ENCODE data around the gene A1CF. TPM values are rescaled to one million over a fixed set of nuclear protein-coding genes. Genes with fewer than 3 reads are reported as not detected.
"Not testable (repeated sequence)": the region's sequence is repeated elsewhere in the genome, so short reads cannot be mapped to it uniquely, and the experiment has no call there.

The A1CF gene
- total and polyA plus RNA-seq, 2 of the 8 experiments (the other 6 are each of a cell fraction or from before 2014, with no cell fraction given) = not detected

- not testable (repeated sequence) for H3K9ac ChIP-seq (replicated peaks in 1 of 4; ENCODE audit: extremely low read depth in 1 of 4, low read depth in 3 of 4, low read length in 3 of 4); H3K23me2 ChIP-seq (ENCODE audit: low read depth, low read length); H3K79me1 ChIP-seq (ENCODE audit: low read depth, low read length); H2AK5ac ChIP-seq (ENCODE audit: low read depth, low read length); FAIRE-seq; H3K4me1 ChIP-seq (replicated peaks in 1 of 4; ENCODE audit: control insufficient read depth in 3 of 4, insufficient read depth in 4 of 4, low read length in 3 of 4); H2BK5ac ChIP-seq (ENCODE audit: low read depth, low read length); H4K8ac ChIP-seq (ENCODE audit: extremely low read depth, insufficient read depth, low read length); H4K91ac ChIP-seq (replicated peaks; ENCODE audit: insufficient read length, low read length); H3K79me2 ChIP-seq (ENCODE audit: control insufficient read depth in 1 of 2, insufficient read depth in 2 of 2, low read length in 2 of 2); H3K14ac ChIP-seq (ENCODE audit: insufficient read length); H3K36me3 ChIP-seq (ENCODE audit: control insufficient read depth in 2 of 4, insufficient read depth in 4 of 4, low read length in 3 of 4); H4K20me1 ChIP-seq (replicated peaks in 1 of 2; ENCODE audit: control insufficient read depth in 1 of 2, insufficient read depth in 2 of 2, low read length in 2 of 2); H3K4me3 ChIP-seq (ENCODE audit: extremely low read depth in 1 of 4, insufficient read depth in 2 of 4, low read depth in 3 of 4, low read length in 4 of 4); H2BK20ac ChIP-seq (ENCODE audit: low read length); H4K5ac ChIP-seq (ENCODE audit: insufficient read length, low read depth, low read length); H2BK15ac ChIP-seq (ENCODE audit: low read length); H3K4ac ChIP-seq (replicated peaks; ENCODE audit: insufficient read length, low read depth, low read length); H3K23ac ChIP-seq (ENCODE audit: insufficient read length); H2BK12ac ChIP-seq (ENCODE audit: low read depth, low read length); H3K56ac ChIP-seq (replicated peaks; ENCODE audit: insufficient read length, low read depth, low read length); H3K27ac ChIP-seq (ENCODE audit: low read depth, low read length); H3K9me3 ChIP-seq (ENCODE audit: insufficient read depth in 2 of 2, low read depth in 1 of 2, low read length in 1 of 2); H2BK120ac ChIP-seq (replicated peaks; ENCODE audit: low read depth, low read length); H3K27me3 ChIP-seq (replicated peaks in 1 of 4; ENCODE audit: control insufficient read depth in 3 of 4, extremely low read depth in 1 of 4, insufficient read depth in 3 of 4, low read length in 3 of 4)
- Histone ChIP-seq H2AFZ (ENCODE audit: low read length) (peak overlapping the region; percentile 76; the same call in 1 of the 2 replicates), H3K18ac (ENCODE audit: extremely low read depth, low read length) (peak overlapping the region; percentile 71; the same call in 1 of the 2 replicates), H3K4me2 (ENCODE audit: insufficient read depth in 1 of 2, low read depth in 2 of 2, low read length in 2 of 2) (peak overlapping the region; percentile 49 to 55)
- TF ChIP-seq RBBP5 (IDR thresholded peaks at IDR 0.05; ENCODE audit: borderline replicate concordance, low read depth, low read length) = 0 out of 2 replicates have a peak, but pooled peaks have one; percentile 53
- peak; percentile 65 for TF ChIP-seq ASH2L (IDR thresholded peaks at IDR 0.05; ENCODE audit: low read length)
- TF ChIP-seq SP1 (IDR thresholded peaks at IDR 0.05; ENCODE audit: low read depth, low read length) = 0 out of 2 replicates have a peak, but pooled peaks have one; percentile 41
- CTCF ChIA-PET (ENCODE audit: partially characterized antibody) = interaction anchor here (1.0 to 2.8 kb wide), 5 partner anchors 9 to 103 kb away, joined by 3 to 14 read pairs (median 7); no protein-coding TSS in a partner anchor
- 58% methylated on average over 5 of the region's 5 CpGs; no CpG with 5 or more reads in 1 of the 2 experiments for WGBS, 2 experiments (ENCODE audit: extremely low coverage in 1 of 2, insufficient coverage in 1 of 2, insufficient read length in 1 of 2, insufficient replicate concordance in 2 of 2, low coverage in 1 of 2, low lambda C conversion rate in 2 of 2, missing lambda C conversion rate in 1 of 2)
- POLR2A ChIA-PET (ENCODE audit: partially characterized antibody) = interaction anchor here (1.4 to 2.0 kb wide), 2 partner anchors 103 to 204 kb away, joined by 3 to 4 read pairs; no protein-coding TSS in a partner anchor
- peak in 1 of 2 experiments; percentile 55 for DNase-seq (ENCODE audit: low read depth in 1 of 2, low spot score in 2 of 2)
These were observed 97.5 kb downstream of the A1CF start for GRCh38 chr10:50787962-50788361.
